Epithelial cell of prostate (primary cell): ENCODE data around the gene ACACA.

Experiments
- DNase-seq: peaks from one replicate; pipeline ENCODE4 v3.0.0-alpha.2; 2011; ENCODE audit warnings: low read depth, low spot score
- H3K27ac ChIP-seq: fragments of 450-650 bp; 2 replicates; pipeline ENCODE4 v1.5.1; 2017; ENCODE audit warnings: mild to moderate bottlenecking

Gene ACACA

DNA sequence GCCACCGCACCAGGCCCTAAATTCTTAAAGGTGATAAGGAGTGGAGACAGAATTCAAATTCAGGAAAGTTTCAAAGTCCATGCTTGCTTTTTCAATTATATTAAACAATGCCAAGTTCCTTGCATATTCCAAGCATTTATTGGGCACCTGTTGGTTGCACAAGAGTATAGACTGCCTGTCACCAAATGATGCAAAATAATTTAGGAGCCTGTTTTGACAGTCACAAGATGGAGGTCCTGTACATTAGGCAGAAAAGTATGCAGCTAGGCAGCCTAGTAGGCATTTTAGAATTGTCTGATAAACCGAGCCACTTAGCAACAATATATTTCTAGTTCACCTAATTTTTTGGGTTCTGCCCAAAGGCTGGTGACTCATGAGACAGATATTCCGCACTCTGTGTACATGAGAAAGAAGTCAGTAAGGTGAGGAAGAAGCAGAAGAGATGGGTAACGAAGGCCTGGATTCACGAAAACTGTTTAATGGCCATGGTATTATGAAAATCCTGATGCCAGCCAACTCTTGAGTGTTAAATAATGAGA, 7.3 kb downstream of the ACACA start:
- DNase-seq = no peak
- no peak overlapping the region for H3K27ac ChIP-seq

- H3K27ac ChIP-seq = no peak overlapping the region
- DNase-seq = no peak
These were observed 13.3 kb downstream of the ACACA start for GRCh38 chr17:37393352-37393751.

DNA sequence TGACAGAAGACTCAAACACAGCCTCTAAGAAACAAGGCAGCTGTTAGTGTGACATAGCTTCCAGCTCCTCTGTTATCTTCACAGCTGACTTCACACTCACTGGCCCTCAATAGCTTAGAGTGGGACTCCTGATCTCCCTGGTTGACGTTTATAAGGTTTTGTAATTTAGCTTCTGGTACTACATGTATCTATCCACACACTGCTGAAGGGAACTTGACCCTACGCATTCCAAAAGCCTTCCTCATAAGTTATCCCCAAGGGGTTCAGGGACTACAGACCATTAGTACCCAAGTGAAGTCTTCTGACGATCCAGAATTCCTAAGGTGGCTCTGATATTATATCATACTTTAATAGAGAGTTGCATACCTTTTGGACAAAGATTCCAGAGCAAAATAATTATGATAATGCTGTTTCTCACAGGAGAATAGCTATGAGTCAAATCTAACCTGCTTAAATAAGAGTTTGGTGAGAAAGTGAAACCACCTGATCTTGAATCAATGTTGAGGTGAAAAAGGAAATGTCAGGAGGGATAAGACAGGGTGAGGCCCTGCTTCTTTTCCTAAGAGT, 14.5 kb downstream of the ACACA start:
- no peak for DNase-seq
- peak overlapping the region; percentile 4 for H3K27ac ChIP-seq

DNA sequence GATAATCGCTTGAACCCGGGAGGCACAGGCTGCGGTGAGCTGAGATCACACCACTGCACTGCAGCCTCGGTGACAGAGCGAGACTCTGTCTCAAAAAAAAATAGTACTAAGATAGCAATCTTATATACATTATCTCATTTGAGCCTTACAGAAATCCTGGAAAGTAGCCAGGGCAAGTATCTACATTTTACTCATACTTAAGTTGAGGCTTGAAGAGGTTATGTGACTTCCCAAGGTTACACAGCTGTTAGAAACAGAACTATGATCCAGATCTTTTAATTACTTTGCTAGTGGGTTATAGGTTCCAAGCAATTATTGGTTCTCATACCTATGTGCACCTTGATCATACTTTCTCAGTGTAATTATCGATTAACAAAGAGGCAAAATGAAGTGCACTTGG, 15.5 kb downstream of the ACACA start:
- no peak overlapping the region for H3K27ac ChIP-seq

GRCh38 chr17:37389160-37389559, 17.5 kb downstream of the ACACA start:
- no peak for DNase-seq
- no peak overlapping the region for H3K27ac ChIP-seq

More for the DNA sequence above, 15.5 kb downstream of the ACACA start:
- DNase-seq = no peak

GRCh38 chr17:37388266-37388665, 18.4 kb downstream of the ACACA start:
- no peak for DNase-seq

DNA sequence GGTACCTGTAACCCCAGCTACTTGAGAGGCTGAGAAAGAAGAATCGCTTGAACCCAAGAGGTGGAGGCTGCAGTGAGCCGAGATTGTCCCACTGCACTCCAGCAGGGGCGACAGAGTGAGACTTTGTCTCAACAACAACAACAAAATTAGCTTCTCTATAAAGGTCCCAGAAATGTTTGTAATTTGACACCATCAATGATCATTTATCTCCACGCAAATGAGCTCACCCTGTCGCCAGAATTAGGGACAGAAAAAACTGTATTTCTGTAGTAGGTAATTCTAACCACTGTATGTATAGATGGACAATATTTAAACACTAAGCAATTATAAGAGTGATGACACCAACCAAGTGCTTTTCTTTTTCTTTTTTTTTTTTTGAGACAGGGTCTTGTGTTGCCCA, 20.2 kb downstream of the ACACA start:
- no peak overlapping the region for H3K27ac ChIP-seq
- no peak for DNase-seq

More at GRCh38 chr17:37388266-37388665, 18.4 kb downstream of the ACACA start:
- H3K27ac ChIP-seq = no peak overlapping the region

DNA sequence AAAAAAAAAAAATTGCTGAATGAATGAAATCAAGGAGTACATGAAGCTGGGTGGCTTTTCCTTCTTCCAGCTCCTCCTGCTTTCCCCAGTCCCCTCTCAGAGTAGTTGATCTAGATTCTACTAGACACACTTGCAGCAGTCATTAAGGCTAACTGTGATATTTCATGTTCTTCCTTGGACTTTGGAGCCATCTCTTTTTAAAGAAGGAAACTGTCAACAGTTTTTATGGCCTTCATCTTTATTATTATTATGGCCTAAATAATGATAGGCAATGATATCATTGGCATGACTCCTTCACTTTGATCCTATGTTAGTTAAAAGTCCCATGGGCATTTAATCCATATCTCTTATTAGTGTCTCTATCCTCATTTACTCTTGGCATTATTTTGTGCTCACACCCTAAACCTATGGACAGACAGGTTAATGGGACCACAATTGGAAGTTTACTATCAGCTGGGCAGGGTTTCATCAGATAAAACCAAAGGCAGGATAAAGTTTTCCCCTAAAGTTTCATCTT, 21.1 kb downstream of the ACACA start:
- DNase-seq = no peak
- no peak overlapping the region for H3K27ac ChIP-seq

DNA sequence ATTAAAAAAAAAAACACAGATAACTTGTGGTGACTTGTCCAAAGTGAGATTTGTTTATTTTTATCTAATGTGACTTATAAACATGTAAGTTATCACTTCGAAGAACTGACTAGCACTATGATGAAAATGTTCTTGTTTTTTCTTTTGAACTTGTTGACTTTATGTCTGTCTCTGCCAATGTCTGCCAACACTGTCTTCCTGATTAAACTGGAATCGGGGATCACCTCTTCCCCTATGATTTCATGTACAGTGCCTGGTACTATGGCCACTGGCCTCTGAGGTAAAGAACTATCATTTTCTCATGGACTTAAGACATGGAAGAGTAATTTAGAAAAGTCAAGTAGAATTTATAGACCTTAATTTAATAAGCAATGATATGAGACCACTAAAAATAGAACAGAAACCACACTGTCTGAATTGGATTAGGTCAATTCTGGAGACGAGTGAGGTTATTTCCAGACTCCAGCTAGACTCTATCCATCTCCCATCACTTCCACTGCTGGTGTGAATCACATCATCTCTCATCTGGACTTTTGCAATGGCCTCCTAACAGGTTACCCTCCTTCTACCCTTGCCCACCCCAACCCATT, 22.0 kb downstream of the ACACA start:
- DNase-seq = no peak
- no peak overlapping the region for H3K27ac ChIP-seq

GRCh38 chr17:37382056-37382455, 24.6 kb downstream of the ACACA start:
- no peak overlapping the region for H3K27ac ChIP-seq
- no peak for DNase-seq

- no peak within 1 kb of the TSS for H3K27ac ChIP-seq
- DNase-seq = no peak
These were observed 30.9 kb downstream of the ACACA start, which contains the start of gene C17orf78 for GRCh38 chr17:37375706-37376105. TSS of gene C17orf78 (plus strand) at chr17:37375985. CDS start at chr17:37376093, 108 bp downstream.

DNA sequence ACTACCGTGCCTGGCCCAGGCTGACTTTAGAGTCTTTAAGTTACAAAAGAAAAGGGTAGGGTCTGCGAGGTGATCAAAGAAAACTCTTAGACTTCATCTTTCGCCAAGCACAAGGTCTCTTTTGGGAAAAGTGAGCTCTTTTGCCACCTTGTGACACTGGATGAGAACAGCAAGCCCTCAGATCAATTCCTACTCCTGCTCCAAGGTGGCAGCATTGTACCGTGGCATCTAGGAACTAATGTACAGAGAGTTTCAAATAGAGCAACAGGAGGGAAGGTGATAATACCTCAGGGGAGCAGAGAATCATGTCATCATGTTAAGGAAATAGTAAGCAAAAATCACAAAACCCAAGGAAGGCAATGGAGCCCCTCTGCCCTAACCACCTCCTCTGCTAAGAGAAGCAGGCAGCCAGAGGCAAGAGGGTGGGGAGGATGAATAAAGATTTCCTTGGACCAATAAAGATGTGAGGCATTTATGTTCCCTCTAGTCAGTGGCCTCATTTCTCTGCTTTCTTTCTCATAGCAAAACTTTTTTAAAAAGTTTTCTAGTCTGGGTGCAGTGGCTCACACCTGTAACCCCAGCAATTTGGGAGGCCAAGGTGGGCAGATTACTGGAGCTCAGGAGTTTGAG, 33.0 kb downstream of the ACACA start:
- no peak overlapping the region for H3K27ac ChIP-seq

GRCh38 chr17:37368577-37368976, 38.1 kb downstream of the ACACA start:
- no peak for DNase-seq
- peak overlapping the region; percentile 20 for H3K27ac ChIP-seq

More for the DNA sequence above, 33.0 kb downstream of the ACACA start:
- no peak for DNase-seq

DNA sequence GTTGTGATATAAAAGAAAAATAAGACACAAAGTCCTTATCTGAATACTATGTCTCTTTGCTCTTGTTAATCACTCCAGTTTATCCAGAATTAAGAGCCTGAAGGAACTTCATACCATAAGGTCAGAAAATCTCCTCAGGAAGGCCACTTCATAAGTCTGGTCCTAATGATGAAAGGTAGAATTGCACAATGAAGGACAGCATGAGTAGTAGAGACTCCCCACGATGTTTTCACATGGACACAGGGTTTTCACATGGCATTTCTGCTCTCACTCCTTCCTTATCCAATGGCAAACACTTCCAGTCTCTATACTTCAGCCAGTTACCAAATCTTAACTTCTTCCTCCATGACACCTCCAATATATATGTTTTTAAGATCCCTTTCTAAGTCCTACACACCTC, 41.0 kb downstream of the ACACA start:
- no peak overlapping the region for H3K27ac ChIP-seq
- DNase-seq = no peak

- peak overlapping the region; percentile 94 for H3K27ac ChIP-seq
- DNase-seq = peak; percentile 96
These were observed 45.1 kb downstream of the ACACA start for GRCh38 chr17:37361543-37361942.

GRCh38 chr17:37360632-37361031, 46.0 kb downstream of the ACACA start:
- peak overlapping the region; percentile 94 for H3K27ac ChIP-seq
- peak; percentile 59 for DNase-seq

GRCh38 chr17:37359682-37360188, 46.9 kb downstream of the ACACA start:
- DNase-seq = no peak
- H3K27ac ChIP-seq = peak overlapping the region; percentile 94

DNA sequence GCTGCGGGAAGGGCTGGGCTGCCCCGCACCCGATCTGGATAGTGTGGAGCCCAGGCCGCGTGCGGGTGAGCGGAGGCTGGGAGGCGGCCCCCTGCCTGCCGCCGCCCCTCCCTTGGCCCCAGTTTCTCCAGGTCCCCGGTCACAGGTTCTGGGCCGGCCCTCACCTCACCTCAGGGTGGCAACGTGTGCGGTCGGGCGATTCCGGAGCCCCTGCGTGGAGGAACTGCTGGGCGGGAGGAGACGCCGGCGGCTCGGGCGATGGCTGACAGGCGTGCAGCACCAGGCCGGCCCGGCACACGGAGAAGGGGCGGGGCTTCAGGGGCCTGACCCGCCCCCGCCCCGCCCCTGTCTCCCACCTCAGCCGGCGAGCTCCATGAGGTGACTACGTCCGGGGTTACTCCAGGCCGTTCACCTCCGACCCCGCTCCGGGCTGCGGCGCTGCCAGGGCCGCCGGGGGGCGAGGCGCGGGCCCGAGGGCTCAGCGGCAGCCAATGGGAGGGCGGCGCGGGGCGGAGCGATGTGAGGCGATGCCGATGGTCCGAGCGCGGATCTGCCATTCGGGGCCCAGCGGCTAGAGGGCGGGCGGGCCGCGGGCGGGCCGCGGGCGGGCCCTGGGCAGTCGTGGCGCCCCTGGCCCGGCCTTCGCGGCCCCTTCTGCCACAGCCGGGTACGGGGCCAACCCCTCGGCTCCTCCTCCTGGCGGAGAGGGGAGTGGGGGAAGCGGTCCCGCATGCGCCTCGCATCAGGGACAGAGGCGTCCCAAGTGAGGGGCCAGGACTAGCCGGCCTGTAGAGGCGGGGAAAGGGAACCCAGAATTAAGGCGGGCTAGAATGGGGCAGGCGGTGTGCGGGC, 47.6 kb downstream of the ACACA start:
- peak overlapping the region; percentile 94 for H3K27ac ChIP-seq
- DNase-seq = no peak

DNA sequence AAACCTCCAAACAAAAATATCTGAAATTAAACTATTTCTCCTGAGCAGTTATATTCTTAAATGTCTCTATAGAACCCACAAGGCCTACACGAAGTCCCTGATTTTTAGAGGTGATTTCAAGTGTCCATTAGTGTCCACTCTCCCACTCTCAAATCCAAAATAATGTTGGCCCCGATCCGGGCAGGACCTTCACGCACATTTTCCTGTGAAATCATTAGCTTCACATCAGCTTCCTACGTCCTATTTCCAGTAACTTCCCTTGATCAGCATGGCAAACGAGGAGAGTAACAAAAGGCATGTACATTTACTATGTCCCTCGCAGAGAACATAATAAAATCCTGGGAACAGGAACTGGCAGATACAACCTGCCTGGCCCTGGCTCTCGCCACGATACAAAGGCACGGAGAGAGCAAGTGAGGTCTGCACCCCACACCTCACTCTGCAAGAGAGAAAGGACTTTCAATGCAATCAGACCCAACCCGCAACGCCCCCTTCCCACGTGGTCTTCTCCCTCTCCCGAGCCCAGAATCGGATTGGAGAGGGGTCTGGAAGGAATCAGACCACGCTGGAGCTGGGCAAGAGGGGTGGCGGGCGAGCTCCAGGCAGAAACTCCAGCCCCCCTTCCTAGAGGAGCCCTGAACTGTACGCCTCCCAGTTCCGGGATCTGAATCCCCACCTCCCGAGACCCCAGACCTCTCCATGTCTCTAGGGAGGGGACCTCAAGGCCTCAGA, 48.4 kb downstream of the ACACA start:
- DNase-seq = no peak

More for the DNA sequence above, 48.4 kb downstream of the ACACA start:
- peak overlapping the region; percentile 94 for H3K27ac ChIP-seq
